Raji (cell line): ENCODE results near the gene DEFB114.

Source experiments
- POLR2A ChIP-seq: IDR thresholded peaks from 2 replicates; pipeline ENCODE4 v1.6.1; 2011; ENCODE audit warnings: low read depth, low read length, control low read depth; ENCODE audit not compliant: insufficient read depth

Gene DEFB114

GRCh38 chr6:49913636-49914375 lies 50.2 kb downstream of the DEFB114 start:
- TF ChIP-seq POLR2A, result no peak

- TF ChIP-seq POLR2A, result no peak
Measured at GRCh38 chr6:49912196-49912595, 51.8 kb downstream of the DEFB114 start.

- no peak for TF ChIP-seq POLR2A
Measured at GRCh38 chr6:49911252-49911651, 52.7 kb downstream of the DEFB114 start.
